Testis (tissue), 3 donors: ENCODE results near the gene TBC1D24. TPM values are rescaled to one million over a fixed set of nuclear protein-coding genes. Genes with fewer than 3 reads are reported as not detected.
A peak's percentile ranks its signal among the peaks of the same experiment; 100 is the strongest.

ENCODE experiments used
- DNase-seq: peaks from one replicate; pipeline ENCODE4 v3.0.0-alpha.2; 2019
- H3K27ac ChIP-seq, 2 donors: fragments of 200-600 bp; sonication (generic); one replicate each; pipeline ENCODE4 v1.5.1; 2019
- H3K27me3 ChIP-seq: fragments of 200-600 bp; sonication (generic); one replicate; pipeline ENCODE4 v1.5.1; 2019
- H3K36me3 ChIP-seq: fragments of 200-600 bp; sonication (generic); one replicate; pipeline ENCODE4 v1.5.1; 2017; ENCODE audit warnings: low read depth; ENCODE audit errors: missing control alignments
- H3K4me1 ChIP-seq: fragments of 200-600 bp; sonication (generic); one replicate; pipeline ENCODE4 v1.5.1; 2019
- H3K4me3 ChIP-seq, 2 donors: fragments of 200-600 bp; sonication (generic); one replicate each; pipeline ENCODE4 v1.5.1; 2017 to 2019
- H3K9me3 ChIP-seq: fragments of 200-600 bp; sonication (generic); one replicate; pipeline ENCODE4 v1.5.1; 2017
- POLR2A ChIP-seq: fragments of 450-650 bp; IDR thresholded peaks from one replicate; pipeline ENCODE4 v1.6.1; 2017; ENCODE audit warnings: antibody characterized with exemption, mild to moderate bottlenecking, moderate library complexity
- WGBS, 2 donors: methylation state at CpG; one replicate each; pipeline ENCODE4 v1.1.5; 2018; 5-methylcytosine and 5-hydroxymethylcytosine counted together
- intact Hi-C: fragments of 100-400 bp; cut with DNase I; formaldehyde crosslinking; loops from one replicate; pipeline ENCODE4 v1.15.1; 2023; ENCODE audit warnings: low total_unique reads
- polyA plus RNA-seq: library from polyadenylated mRNA; stranded (reverse); fragments of 350-450 nt; fragmentation: Illumina TruSeq; extraction: RNeasy Lipid Tissue Mini Kit (QIAGEN cat#74804); gene quantifications from one replicate; pipeline ENCODE4 v1.2.3, GENCODE V29; 2014; ENCODE audit warnings: low read depth, low replicate concordance; ENCODE audit not compliant: insufficient read depth
- total RNA-seq, 2 donors: library from RNA; depleted of rRNA; stranded (reverse); fragments of >200 nt; gene quantifications; one replicate each; pipeline ENCODE4 v1.2.3, GENCODE V29; 2016
- TF ChIP-seq, protein P1 (sequence below), 3 experiments: fragments of 450-650 bp in 2 of 3; fragments of 200-600 bp in 1 of 3; sonication (generic) in 1 of 3; IDR thresholded peaks; one replicate each; pipeline ENCODE4 v1.5.1; 2016 to 2019; ENCODE audit warnings: antibody characterized with exemption in 3 of 3, mild to moderate bottlenecking in 2 of 3, moderate library complexity in 1 of 3

The TBC1D24 gene
- total and polyA plus RNA-seq, 3 donors from 2014 or later = 5.3 to 13.5 (median 11.2) TPM

- DNase-seq = peak; percentile 98
- no peaks in the 10 kb centered on the region for H3K27me3 ChIP-seq
- TF ChIP-seq, protein P1, sequence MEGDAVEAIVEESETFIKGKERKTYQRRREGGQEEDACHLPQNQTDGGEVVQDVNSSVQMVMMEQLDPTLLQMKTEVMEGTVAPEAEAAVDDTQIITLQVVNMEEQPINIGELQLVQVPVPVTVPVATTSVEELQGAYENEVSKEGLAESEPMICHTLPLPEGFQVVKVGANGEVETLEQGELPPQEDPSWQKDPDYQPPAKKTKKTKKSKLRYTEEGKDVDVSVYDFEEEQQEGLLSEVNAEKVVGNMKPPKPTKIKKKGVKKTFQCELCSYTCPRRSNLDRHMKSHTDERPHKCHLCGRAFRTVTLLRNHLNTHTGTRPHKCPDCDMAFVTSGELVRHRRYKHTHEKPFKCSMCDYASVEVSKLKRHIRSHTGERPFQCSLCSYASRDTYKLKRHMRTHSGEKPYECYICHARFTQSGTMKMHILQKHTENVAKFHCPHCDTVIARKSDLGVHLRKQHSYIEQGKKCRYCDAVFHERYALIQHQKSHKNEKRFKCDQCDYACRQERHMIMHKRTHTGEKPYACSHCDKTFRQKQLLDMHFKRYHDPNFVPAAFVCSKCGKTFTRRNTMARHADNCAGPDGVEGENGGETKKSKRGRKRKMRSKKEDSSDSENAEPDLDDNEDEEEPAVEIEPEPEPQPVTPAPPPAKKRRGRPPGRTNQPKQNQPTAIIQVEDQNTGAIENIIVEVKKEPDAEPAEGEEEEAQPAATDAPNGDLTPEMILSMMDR (IDR thresholded peaks at IDR 0.05) = no peak
- TF ChIP-seq POLR2A = no peak
- peak within 1 kb of the TSS in 1 of 2 donors; percentile 15 for H3K27ac ChIP-seq
- 0 to 3% methylated on average over 8 to 53 of the region's 66 CpGs for WGBS, 2 donors
- intact Hi-C loops = no loop called here
- H3K4me3 ChIP-seq = peak within 1 kb of the TSS; percentile 49 to 68
- H3K4me1 ChIP-seq = peaks cover 14% of the 10 kb centered on the region
- H3K9me3 ChIP-seq = no peaks in the 10 kb centered on the region
- H3K36me3 ChIP-seq = no peaks in the 10 kb centered on the region
Observed at GRCh38 chr16:2459647-2460390, 15.1 kb upstream of the TBC1D24 start, which contains the start of gene TEDC2. TSS of gene TEDC2 (plus strand) at chr16:2460109. CDS start at chr16:2460145, 36 bp downstream.

DNA sequence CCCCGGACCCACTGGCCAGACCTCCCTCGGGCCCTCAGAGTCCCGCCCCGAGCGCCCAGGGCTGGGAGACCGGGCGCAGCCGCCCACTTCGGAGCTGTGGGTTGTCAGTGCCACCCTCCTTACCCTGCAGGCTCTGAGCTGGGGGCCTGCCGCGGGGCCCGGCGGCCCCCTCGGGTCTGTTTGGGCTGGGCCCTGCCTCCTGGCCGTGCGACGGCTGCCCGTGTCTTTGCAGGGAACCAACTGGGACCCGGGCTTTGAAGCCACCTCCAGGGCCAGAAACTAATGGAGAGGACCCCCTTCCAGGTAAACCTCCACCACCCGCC, 14.6 kb upstream of the TBC1D24 start:
- intact Hi-C loops = no loop called here
- no peak for DNase-seq
- WGBS, 2 donors = 0 to 3% methylated on average over 1 to 20 of the region's 20 CpGs
- Histone ChIP-seq H3K4me3 (peak overlapping the region; percentile 49 to 68), H3K27ac (no peak overlapping the region), H3K4me1 (peaks cover 14% of the 10 kb centered on the region), H3K36me3 (no peaks in the 10 kb centered on the region), H3K9me3 (no peaks in the 10 kb centered on the region), H3K27me3 (no peaks in the 10 kb centered on the region)
- TF ChIP-seq, protein P1 (IDR thresholded peaks at IDR 0.05) = no peak
- no peak for TF ChIP-seq POLR2A

- no peak overlapping the region for H3K27ac ChIP-seq
- intact Hi-C loops = no loop called here
- H3K36me3 ChIP-seq = no peaks in the 10 kb centered on the region
- no peak for TF ChIP-seq POLR2A
- TF ChIP-seq, protein P1 (IDR thresholded peaks at IDR 0.05) = no peak
- 86% methylated on average over 11 of the region's 13 CpGs; no CpG with 5 or more reads in 1 of the 2 donors for WGBS, 2 donors
- DNase-seq = no peak
- H3K4me3 ChIP-seq = no peak overlapping the region
- no peaks in the 10 kb centered on the region for H3K27me3 ChIP-seq
- H3K9me3 ChIP-seq = no peaks in the 10 kb centered on the region
- H3K4me1 ChIP-seq = peaks cover 14% of the 10 kb centered on the region
Observed at GRCh38 chr16:2460916-2461315, 14.0 kb upstream of the TBC1D24 start.

- DNase-seq = no peak
- no peak for TF ChIP-seq POLR2A
- TF ChIP-seq, protein P1 (IDR thresholded peaks at IDR 0.05) = no peak
- no peaks in the 10 kb centered on the region for H3K36me3 ChIP-seq
Observed at GRCh38 chr16:2462031-2462866, 12.7 kb upstream of the TBC1D24 start.

More at GRCh38 chr16:2462031-2462866, 12.7 kb upstream of the TBC1D24 start:
- Histone ChIP-seq H3K4me3 (no peak overlapping the region), H3K27me3 (no peaks in the 10 kb centered on the region), H3K4me1 (peaks cover 14% of the 10 kb centered on the region), H3K9me3 (no peaks in the 10 kb centered on the region), H3K27ac (no peak overlapping the region)
- WGBS, 2 donors = 94% methylated on average over 6 to 21 of the region's 23 CpGs
- intact Hi-C loops = no loop called here
